ENCODE results near the gene SV2C. TPM values are rescaled to one million over a fixed set of nuclear protein-coding genes. Genes with fewer than 3 reads are reported as not detected.
"Not testable (repeated sequence)": the region's sequence is repeated elsewhere in the genome, so short reads cannot be mapped to it uniquely, and the experiment has no call there.

Gene SV2C
- total and polyA plus RNA-seq, 2 donors (not counting 1 experiment from before 2014, with no cell fraction given) = not detected

DNA sequence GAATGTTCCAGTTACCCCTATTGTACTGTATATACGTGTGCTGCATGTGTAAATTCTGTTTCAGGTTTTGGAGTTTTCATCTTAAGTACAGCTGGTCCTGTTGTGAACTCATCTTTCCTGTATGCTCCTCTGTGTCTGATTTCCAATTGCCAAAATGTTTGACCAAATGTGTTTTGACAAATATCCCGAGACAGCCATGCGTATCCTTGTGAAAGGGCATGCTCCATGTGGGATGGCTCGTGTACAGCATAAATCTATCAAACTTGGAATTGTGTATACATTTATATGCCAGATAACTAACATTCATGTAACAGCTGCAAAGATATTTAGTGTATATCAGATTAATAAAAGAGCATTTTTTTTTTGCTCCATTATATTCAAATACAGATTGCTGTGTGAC lies 250.4 kb downstream of the SV2C start:
- TF ChIP-seq EZH2 (IDR thresholded peaks at IDR 0.05; ENCODE audit: low read length, missing control alignments) = no peak
- no peak for TF ChIP-seq CTCF (conservative IDR thresholded peaks at IDR 0.05 in 1 of 2, IDR thresholded peaks at IDR 0.05 in 1 of 2; ENCODE audit: low read depth in 1 of 2, low read length in 2 of 2)

GRCh38 chr5:76334574-76334973 lies 251.4 kb downstream of the SV2C start:
- H3K4me3 ChIP-seq (replicated peaks in 1 of 4; ENCODE audit: control extremely low read depth in 1 of 4, insufficient read depth in 1 of 4, low read depth in 3 of 4, low read length in 4 of 4) = no peak overlapping the region

More for the DNA sequence above, 250.4 kb downstream of the SV2C start:
- H3K4me2 ChIP-seq (ENCODE audit: extremely low read depth, insufficient read depth, low read length) = no peak overlapping the region
- no peak overlapping the region for H3K27ac ChIP-seq (ENCODE audit: insufficient read depth, low read length)
- H3K4me3 ChIP-seq (replicated peaks in 1 of 4; ENCODE audit: control extremely low read depth in 1 of 4, insufficient read depth in 1 of 4, low read depth in 3 of 4, low read length in 4 of 4) = no peak overlapping the region
- H3K79me2 ChIP-seq (ENCODE audit: control insufficient read depth, insufficient read depth, low read length) = no peaks in the 10 kb centered on the region
- H3K4me1 ChIP-seq (ENCODE audit: control insufficient read depth, extremely low read depth, insufficient read depth, low read length) = no peaks in the 10 kb centered on the region
- H3K9ac ChIP-seq (ENCODE audit: insufficient read depth, low read length) = no peak overlapping the region
- no peaks in the 10 kb centered on the region for H4K20me1 ChIP-seq (ENCODE audit: control insufficient read depth, extremely low read depth, insufficient read depth, low read length)
- no peaks in the 10 kb centered on the region for H3K9me3 ChIP-seq (ENCODE audit: control insufficient read depth, insufficient read depth, low read depth, low read length)
- no peaks in the 10 kb centered on the region for H3K27me3 ChIP-seq (ENCODE audit: control insufficient read depth, insufficient read depth, low read length)
- H2AFZ ChIP-seq (ENCODE audit: low read length) = no peak overlapping the region
- H3K36me3 ChIP-seq (ENCODE audit: control insufficient read depth, insufficient read depth, low read length) = no peaks in the 10 kb centered on the region
- DNase-seq (ENCODE audit: low read depth in 2 of 2) = no peak

DNA sequence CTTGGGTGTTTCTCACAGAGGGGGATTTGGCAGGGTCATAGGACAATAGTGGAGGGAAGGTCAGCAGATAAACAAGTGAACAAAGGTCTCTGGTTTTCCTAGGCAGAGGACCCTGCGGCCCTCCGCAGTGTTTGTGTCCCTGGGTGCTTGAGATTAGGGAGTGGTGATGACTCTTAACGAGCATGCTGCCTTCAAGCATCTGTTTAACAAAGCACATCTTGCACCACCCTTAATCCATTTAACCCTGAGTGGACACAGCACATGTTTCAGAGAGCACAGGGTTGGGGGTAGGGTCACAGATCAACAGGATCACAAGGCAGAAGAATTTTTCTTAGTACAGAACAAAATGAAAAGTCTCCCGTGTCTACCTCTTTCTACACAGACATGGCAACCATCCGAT lies 252.3 kb downstream of the SV2C start:
- H3K4me3 ChIP-seq (replicated peaks in 1 of 4; ENCODE audit: control extremely low read depth in 1 of 4, insufficient read depth in 1 of 4, low read depth in 3 of 4, low read length in 4 of 4); H3K36me3 ChIP-seq (ENCODE audit: control insufficient read depth, insufficient read depth, low read length); H3K27ac ChIP-seq (ENCODE audit: insufficient read depth, low read length); H3K4me2 ChIP-seq (ENCODE audit: extremely low read depth, insufficient read depth, low read length); H3K9me3 ChIP-seq (ENCODE audit: control insufficient read depth, insufficient read depth, low read depth, low read length); H3K4me1 ChIP-seq (ENCODE audit: control insufficient read depth, extremely low read depth, insufficient read depth, low read length); H3K79me2 ChIP-seq (ENCODE audit: control insufficient read depth, insufficient read depth, low read length); H3K27me3 ChIP-seq (ENCODE audit: control insufficient read depth, insufficient read depth, low read length); DNase-seq (ENCODE audit: low read depth in 2 of 2); H2AFZ ChIP-seq (ENCODE audit: low read length); H3K9ac ChIP-seq (ENCODE audit: insufficient read depth, low read length); H4K20me1 ChIP-seq (ENCODE audit: control insufficient read depth, extremely low read depth, insufficient read depth, low read length): not testable (repeated sequence)

More at GRCh38 chr5:76334574-76334973, 251.4 kb downstream of the SV2C start:
- Histone ChIP-seq H2AFZ (ENCODE audit: low read length) (no peak overlapping the region), H3K27ac (ENCODE audit: insufficient read depth, low read length) (no peak overlapping the region), H3K79me2 (ENCODE audit: control insufficient read depth, insufficient read depth, low read length) (no peaks in the 10 kb centered on the region), H4K20me1 (ENCODE audit: control insufficient read depth, extremely low read depth, insufficient read depth, low read length) (no peaks in the 10 kb centered on the region), H3K9me3 (ENCODE audit: control insufficient read depth, insufficient read depth, low read depth, low read length) (no peaks in the 10 kb centered on the region), H3K4me1 (ENCODE audit: control insufficient read depth, extremely low read depth, insufficient read depth, low read length) (no peaks in the 10 kb centered on the region), H3K9ac (ENCODE audit: insufficient read depth, low read length) (no peak overlapping the region), H3K4me2 (ENCODE audit: extremely low read depth, insufficient read depth, low read length) (no peak overlapping the region), H3K36me3 (ENCODE audit: control insufficient read depth, insufficient read depth, low read length) (no peaks in the 10 kb centered on the region), H3K27me3 (ENCODE audit: control insufficient read depth, insufficient read depth, low read length) (no peaks in the 10 kb centered on the region)
- no peak for DNase-seq (ENCODE audit: low read depth in 2 of 2)
- TF ChIP-seq EZH2 (IDR thresholded peaks at IDR 0.05; ENCODE audit: low read length, missing control alignments) (no peak), CTCF (conservative IDR thresholded peaks at IDR 0.05 in 1 of 2, IDR thresholded peaks at IDR 0.05 in 1 of 2; ENCODE audit: low read depth in 1 of 2, low read length in 2 of 2) (no peak)

- not testable (repeated sequence) for H3K79me2 ChIP-seq (ENCODE audit: control insufficient read depth, insufficient read depth, low read length); H3K4me1 ChIP-seq (ENCODE audit: control insufficient read depth, extremely low read depth, insufficient read depth, low read length); H4K20me1 ChIP-seq (ENCODE audit: control insufficient read depth, extremely low read depth, insufficient read depth, low read length); H3K9ac ChIP-seq (ENCODE audit: insufficient read depth, low read length); H3K4me3 ChIP-seq (replicated peaks in 1 of 4; ENCODE audit: control extremely low read depth in 1 of 4, insufficient read depth in 1 of 4, low read depth in 3 of 4, low read length in 4 of 4); H3K9me3 ChIP-seq (ENCODE audit: control insufficient read depth, insufficient read depth, low read depth, low read length); H3K27me3 ChIP-seq (ENCODE audit: control insufficient read depth, insufficient read depth, low read length); H2AFZ ChIP-seq (ENCODE audit: low read length); H3K27ac ChIP-seq (ENCODE audit: insufficient read depth, low read length); H3K4me2 ChIP-seq (ENCODE audit: extremely low read depth, insufficient read depth, low read length); DNase-seq (ENCODE audit: low read depth in 2 of 2); H3K36me3 ChIP-seq (ENCODE audit: control insufficient read depth, insufficient read depth, low read length)
Observed at GRCh38 chr5:76336253-76336809, 253.1 kb downstream of the SV2C start.

Measured in fibroblast of lung (primary cell).